Esophagus muscularis mucosa (tissue), 4 donors: Measurements from ENCODE around the gene PTPRD. TPM values are rescaled to one million over a fixed set of nuclear protein-coding genes. Genes with fewer than 3 reads are reported as not detected.

ENCODE experiments used
- DNase-seq: peaks from one replicate; pipeline ENCODE4 v3.0.0-alpha.2; 2017; ENCODE audit errors: extremely low spot score
- H3K27ac ChIP-seq, 4 donors: fragments of 200-600 bp; sonication (generic); replicated peaks in 1 of 4; 1 replicate in 3 of 4; 2 replicates in 1 of 4; pipeline ENCODE4 v1.5.1; 2016 to 2019; ENCODE audit warnings: mild to moderate bottlenecking in 1 of 4
- H3K27me3 ChIP-seq, 4 donors: fragments of 200-600 bp; sonication (generic); one replicate each; pipeline versions ENCODE4 v1.5.1 to v1.6.0; 2016 to 2019
- H3K36me3 ChIP-seq, 4 donors: fragments of 200-600 bp; sonication (generic); one replicate each; pipeline ENCODE4 v1.5.1; 2016 to 2019
- H3K4me1 ChIP-seq, 4 donors: fragments of 200-600 bp; sonication (generic); one replicate each; pipeline ENCODE4 v1.5.1; 2016 to 2019
- H3K4me3 ChIP-seq, 4 donors: fragments of 200-600 bp; sonication (generic); 1 replicate in 2 of 4; 2 replicates in 2 of 4; pipeline ENCODE4 v1.5.1; 2016 to 2019; ENCODE audit warnings: mild to moderate bottlenecking in 4 of 4, moderate library complexity in 1 of 4
- H3K9me3 ChIP-seq, 4 donors: fragments of 200-600 bp; sonication (generic); 1 replicate in 3 of 4; 2 replicates in 1 of 4; pipeline ENCODE4 v1.5.1; 2016 to 2019
- EP300 ChIP-seq: sonication (generic); formaldehyde crosslinking; IDR thresholded peaks from one replicate; pipeline ENCODE4 v1.6.1; 2017; ENCODE audit warnings: antibody characterized with exemption
- POLR2A ChIP-seq: fragments of 450-650 bp; IDR thresholded peaks from one replicate; pipeline ENCODE4 v1.6.1; 2017; ENCODE audit warnings: antibody characterized with exemption, moderate library complexity, mild to moderate bottlenecking, low read depth
- POLR2AphosphoS5 ChIP-seq, 2 donors: sonication (generic); formaldehyde crosslinking; IDR thresholded peaks; one replicate each; pipeline ENCODE4 v1.6.1; 2017; ENCODE audit warnings: antibody characterized with exemption in 2 of 2
- WGBS: methylation state at CpG from one replicate; pipeline ENCODE4 v1.1.5; 2018; 5-methylcytosine and 5-hydroxymethylcytosine counted together
- intact Hi-C: fragments of 100-400 bp; cut with DNase I; formaldehyde crosslinking; loops from one replicate; pipeline ENCODE4 v1.15.1; 2023
- total RNA-seq, 4 donors: library from RNA; depleted of rRNA; stranded (reverse); fragments of >200 nt; gene quantifications; one replicate each; pipeline versions ENCODE4 v1.1.0 to v1.2.1, GENCODE V29; 2016
- TF ChIP-seq, protein P1 (sequence below), 3 experiments: fragments of 200-600 bp in 2 of 3; fragments of 450-650 bp in 1 of 3; sonication (generic) in 2 of 3; IDR thresholded peaks; one replicate each; pipeline ENCODE4 v1.5.1; 2017 to 2019; ENCODE audit warnings: antibody characterized with exemption in 3 of 3, mild to moderate bottlenecking in 2 of 3, moderate library complexity in 1 of 3

Gene PTPRD
- total RNA-seq, 4 donors from 2014 or later = 4.1 to 6.6 (median 5.0) TPM

DNA sequence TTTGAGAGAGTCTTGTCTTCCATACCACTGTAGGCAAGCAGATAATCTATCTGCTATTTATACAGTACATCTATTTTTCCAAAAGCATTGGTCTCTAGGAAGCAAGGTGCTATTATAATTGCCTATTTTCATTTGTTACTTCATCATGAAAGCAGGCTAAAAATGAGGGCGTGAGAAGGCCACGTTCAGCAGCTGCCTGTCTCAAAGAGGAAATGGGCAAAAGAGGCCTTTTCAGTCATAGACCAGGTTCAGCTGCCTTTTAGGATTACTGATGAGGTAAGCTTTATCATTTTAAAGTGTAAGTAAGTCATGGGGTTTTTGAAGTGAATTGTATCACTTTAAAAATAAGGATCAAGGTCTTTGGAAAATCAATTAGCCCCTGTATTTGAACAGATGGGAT, 1722.1 kb downstream of the PTPRD start:
- 76% methylated on average over 2 of the region's 2 CpGs for WGBS
- H3K4me3 ChIP-seq = no peak overlapping the region
- H3K27me3 ChIP-seq = no peaks in the 10 kb centered on the region
- peaks cover 0 to 10% (median 9%) of the 10 kb centered on the region in 4 donors for H3K4me1 ChIP-seq
- H3K36me3 ChIP-seq = no peaks in the 10 kb centered on the region
- no peaks in the 10 kb centered on the region for H3K9me3 ChIP-seq
- TF ChIP-seq, protein P1, sequence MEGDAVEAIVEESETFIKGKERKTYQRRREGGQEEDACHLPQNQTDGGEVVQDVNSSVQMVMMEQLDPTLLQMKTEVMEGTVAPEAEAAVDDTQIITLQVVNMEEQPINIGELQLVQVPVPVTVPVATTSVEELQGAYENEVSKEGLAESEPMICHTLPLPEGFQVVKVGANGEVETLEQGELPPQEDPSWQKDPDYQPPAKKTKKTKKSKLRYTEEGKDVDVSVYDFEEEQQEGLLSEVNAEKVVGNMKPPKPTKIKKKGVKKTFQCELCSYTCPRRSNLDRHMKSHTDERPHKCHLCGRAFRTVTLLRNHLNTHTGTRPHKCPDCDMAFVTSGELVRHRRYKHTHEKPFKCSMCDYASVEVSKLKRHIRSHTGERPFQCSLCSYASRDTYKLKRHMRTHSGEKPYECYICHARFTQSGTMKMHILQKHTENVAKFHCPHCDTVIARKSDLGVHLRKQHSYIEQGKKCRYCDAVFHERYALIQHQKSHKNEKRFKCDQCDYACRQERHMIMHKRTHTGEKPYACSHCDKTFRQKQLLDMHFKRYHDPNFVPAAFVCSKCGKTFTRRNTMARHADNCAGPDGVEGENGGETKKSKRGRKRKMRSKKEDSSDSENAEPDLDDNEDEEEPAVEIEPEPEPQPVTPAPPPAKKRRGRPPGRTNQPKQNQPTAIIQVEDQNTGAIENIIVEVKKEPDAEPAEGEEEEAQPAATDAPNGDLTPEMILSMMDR (IDR thresholded peaks at IDR 0.05) = no peak
- TF ChIP-seq EP300 (no peak), POLR2A (no peak), POLR2AphosphoS5 (IDR thresholded peaks at IDR 0.05) (no peak)
- H3K27ac ChIP-seq = no peak overlapping the region
- no peak for DNase-seq
- intact Hi-C loops = no loop called here

DNA sequence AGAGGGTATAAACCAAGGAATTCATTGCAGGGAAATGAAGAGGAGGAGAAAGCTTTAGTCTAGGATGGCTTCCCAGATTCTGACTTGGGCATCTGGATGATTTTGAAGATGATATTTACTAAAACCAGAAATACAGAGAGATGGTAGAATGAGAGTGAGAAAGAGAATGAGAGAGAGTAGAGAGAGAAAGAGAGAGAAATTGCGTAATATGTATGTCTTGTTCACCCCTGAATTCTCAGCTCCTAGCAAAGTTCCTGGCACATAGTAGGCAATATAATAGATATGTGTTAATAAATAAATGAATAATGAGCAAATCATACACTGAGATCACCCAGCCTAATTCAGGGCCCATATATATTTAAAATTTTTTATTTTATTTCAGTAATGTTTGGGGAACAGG, 1723.7 kb downstream of the PTPRD start:
- no peak overlapping the region for H3K4me3 ChIP-seq
- no peak overlapping the region for H3K27ac ChIP-seq
- 92% methylated on average over 1 of the region's 1 CpG for WGBS
- intact Hi-C loops = no loop called here
- H3K36me3 ChIP-seq = no peaks in the 10 kb centered on the region
- H3K4me1 ChIP-seq = no peaks in the 10 kb centered on the region
- TF ChIP-seq EP300 (no peak), POLR2A (no peak), POLR2AphosphoS5 (IDR thresholded peaks at IDR 0.05) (no peak)
- TF ChIP-seq, protein P1 (IDR thresholded peaks at IDR 0.05) = no peak
- H3K9me3 ChIP-seq = no peaks in the 10 kb centered on the region
- DNase-seq = no peak
- H3K27me3 ChIP-seq = no peaks in the 10 kb centered on the region

DNA sequence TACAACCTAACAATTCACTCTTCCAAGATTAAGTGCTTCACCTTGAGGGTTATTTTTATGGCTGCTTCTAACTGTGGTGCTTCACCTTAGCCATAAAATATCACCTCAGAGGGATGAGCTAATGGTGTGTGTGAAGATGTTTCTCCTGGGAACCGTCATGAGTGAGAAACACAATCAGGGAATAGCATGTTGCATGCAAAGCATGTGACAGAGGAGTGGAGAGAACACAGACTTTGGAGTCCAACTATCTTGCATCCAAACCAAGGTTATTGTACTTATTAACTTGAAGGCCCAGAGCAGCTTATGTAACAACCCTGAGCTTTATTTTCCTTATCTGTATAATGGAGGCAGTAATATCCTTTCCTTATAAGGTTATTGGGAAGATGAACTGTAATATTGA, 1724.2 kb downstream of the PTPRD start:
- H3K27me3 ChIP-seq = no peaks in the 10 kb centered on the region
- H3K9me3 ChIP-seq = no peaks in the 10 kb centered on the region
- no peak for TF ChIP-seq POLR2AphosphoS5 (IDR thresholded peaks at IDR 0.05)
- no peak for TF ChIP-seq POLR2A
- no peak for TF ChIP-seq EP300
- TF ChIP-seq, protein P1 (IDR thresholded peaks at IDR 0.05) = no peak
- H3K36me3 ChIP-seq = no peaks in the 10 kb centered on the region
- no peaks in the 10 kb centered on the region for H3K4me1 ChIP-seq
- intact Hi-C loops = no loop called here
- H3K27ac ChIP-seq = no peak overlapping the region
- DNase-seq = no peak
- WGBS = 93% methylated on average over 1 of the region's 1 CpG
- no peak overlapping the region for H3K4me3 ChIP-seq

DNA sequence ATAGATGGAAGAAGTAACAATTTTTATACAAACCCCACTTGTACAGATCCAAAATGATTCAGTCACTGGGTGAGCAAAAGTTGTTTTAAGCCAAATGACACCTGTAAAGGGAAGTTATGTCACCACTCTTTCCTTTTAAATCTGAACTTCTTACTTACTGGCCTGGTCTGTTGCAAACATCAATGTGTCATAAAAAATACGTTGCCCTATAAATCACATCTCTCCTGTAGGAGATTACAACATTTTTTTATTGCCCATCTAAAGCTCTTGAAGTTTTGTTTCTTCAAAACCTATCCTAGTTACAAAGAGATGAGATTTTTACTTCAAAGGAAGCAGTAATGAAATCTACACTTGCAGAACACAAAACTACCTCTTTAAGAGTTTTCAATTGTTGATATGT, 1725.4 kb downstream of the PTPRD start:
- TF ChIP-seq, protein P1 (IDR thresholded peaks at IDR 0.05) = no peak
- no peak for TF ChIP-seq POLR2A
- TF ChIP-seq POLR2AphosphoS5 (IDR thresholded peaks at IDR 0.05) = no peak
- TF ChIP-seq EP300 = no peak
- no peak overlapping the region for H3K4me3 ChIP-seq
- no peaks in the 10 kb centered on the region for H3K36me3 ChIP-seq
- no peak for DNase-seq
- intact Hi-C loops = no loop called here
- no peaks in the 10 kb centered on the region for H3K9me3 ChIP-seq
- H3K27me3 ChIP-seq = no peaks in the 10 kb centered on the region
- H3K27ac ChIP-seq = no peak overlapping the region
- H3K4me1 ChIP-seq = no peaks in the 10 kb centered on the region
- WGBS = 51% methylated on average over 1 of the region's 1 CpG

DNA sequence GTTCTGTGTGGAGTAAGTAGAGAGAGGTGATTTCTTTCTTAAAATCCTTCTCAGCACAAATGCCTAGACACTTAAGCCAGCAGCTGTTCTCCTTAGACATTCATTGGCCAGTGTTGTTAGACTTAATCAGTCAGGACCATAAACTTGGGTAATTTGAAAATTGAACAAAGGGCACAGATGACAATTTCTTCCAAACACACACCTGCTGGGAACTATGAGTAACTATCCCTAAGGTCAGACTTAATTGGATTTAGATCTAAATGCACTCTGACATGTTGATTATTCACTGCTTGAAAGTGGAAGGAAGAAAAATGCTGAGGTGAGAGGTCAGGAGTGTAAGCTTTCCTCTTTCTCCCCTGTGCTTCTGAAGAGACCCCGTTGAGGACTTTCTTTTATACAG, 1729.5 kb downstream of the PTPRD start:
- WGBS = 32% methylated on average over 1 of the region's 1 CpG
- intact Hi-C loops = no loop called here
- H3K4me1 ChIP-seq = no peaks in the 10 kb centered on the region
- no peak for DNase-seq
- no peak overlapping the region for H3K27ac ChIP-seq
- TF ChIP-seq, protein P1 (IDR thresholded peaks at IDR 0.05) = no peak
- TF ChIP-seq POLR2A = no peak
- no peak for TF ChIP-seq POLR2AphosphoS5 (IDR thresholded peaks at IDR 0.05)
- no peak for TF ChIP-seq EP300
- no peaks in the 10 kb centered on the region for H3K27me3 ChIP-seq
- H3K9me3 ChIP-seq = no peaks in the 10 kb centered on the region
- no peaks in the 10 kb centered on the region for H3K36me3 ChIP-seq
- no peak overlapping the region for H3K4me3 ChIP-seq
